ENCODE data around the gene LRCH4.

The LRCH4 gene

DNA sequence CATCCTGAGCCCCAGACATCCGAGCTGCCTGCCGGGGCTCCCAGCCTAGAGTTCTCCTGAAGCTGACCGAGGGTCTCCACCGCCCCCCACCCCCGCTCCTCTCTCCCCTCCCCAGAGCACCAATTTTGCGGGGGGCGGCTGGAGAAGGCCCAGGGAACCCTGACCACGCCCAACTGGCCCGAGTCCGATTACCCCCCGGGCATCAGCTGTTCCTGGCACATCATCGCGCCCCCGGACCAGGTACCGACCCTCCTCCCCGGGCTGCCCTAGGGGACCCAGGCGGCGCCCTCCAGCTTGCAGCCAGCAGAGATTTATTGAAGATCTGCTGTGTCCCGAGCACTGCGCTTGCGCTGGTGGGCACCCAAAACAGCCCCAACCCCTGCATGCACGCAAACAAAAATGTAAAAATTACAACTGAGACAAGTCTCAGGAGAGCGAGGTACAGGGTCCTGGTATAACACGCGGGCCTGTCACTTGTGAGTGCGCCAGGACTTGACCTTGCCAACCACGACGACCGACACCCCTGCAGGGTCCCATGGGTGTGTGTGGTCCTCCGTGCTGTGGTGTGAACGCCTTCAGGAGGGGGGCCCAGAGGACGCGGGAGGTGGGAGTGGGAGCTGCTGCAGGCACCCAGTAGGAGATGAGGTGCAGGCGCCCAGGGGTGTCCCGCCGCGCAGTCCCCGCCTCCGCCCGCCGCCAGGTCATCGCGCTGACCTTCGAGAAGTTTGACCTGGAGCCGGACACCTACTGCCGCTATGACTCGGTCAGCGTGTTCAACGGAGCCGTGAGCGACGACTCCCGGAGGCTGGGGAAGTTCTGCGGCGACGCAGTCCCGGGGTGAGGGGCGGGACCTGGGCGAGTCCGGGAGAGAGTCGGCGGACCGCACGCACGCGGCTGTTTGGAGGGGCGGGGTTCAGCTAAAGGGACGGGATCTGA lies 19.3 kb upstream of the LRCH4 start:
- DNase-seq (ENCODE audit: low read depth in 2 of 2) = no peak

GRCh38 chr7:100604028-100604975 lies 18.4 kb upstream of the LRCH4 start:
- DNase-seq (ENCODE audit: low read depth in 2 of 2) = peak in 1 of 2 donors; percentile 62

GRCh38 chr7:100603726-100604027 lies 17.7 kb upstream of the LRCH4 start:
- no peak for DNase-seq (ENCODE audit: low read depth in 2 of 2)

DNA sequence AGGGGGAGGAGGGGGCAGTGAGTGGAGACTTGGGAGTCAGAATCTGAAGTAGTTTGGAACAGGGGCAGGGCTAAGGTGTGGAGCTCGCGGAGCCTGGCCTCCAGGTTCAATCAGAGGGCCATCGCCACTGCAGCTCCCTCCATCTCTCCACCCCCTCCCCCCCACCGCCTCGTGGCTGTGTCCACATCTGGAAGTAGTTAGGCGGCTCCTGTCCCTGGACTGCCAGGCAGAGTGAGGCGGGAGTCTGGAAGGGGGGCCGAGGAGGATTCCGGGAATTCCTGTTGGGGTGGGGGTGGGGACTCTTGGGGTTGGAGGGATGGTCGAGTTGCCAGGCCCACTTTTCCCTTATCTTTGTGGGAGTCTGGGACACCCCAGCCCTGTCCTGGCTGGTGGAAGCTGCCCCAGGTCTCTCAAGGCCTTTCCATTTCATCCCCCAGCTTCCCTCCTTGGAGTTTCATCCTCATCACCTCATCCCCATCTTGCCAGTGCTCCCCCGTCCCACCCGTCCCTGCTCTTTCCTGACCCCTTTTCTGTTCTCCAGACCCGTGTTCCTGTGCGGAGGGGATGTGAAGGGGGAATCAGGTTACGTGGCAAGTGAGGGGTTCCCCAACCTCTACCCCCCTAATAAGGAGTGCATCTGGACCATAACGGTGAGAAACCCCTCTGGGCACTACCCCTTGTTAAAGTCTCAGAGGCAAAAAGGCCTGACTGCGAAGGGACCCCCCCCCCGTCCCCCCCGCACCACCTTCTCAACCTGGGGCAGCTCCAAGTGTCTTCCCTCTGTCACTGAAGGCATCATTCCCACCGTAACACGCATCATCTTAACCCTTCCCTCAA lies 17.2 kb upstream of the LRCH4 start:
- no peak for DNase-seq (ENCODE audit: low read depth in 2 of 2)

DNA sequence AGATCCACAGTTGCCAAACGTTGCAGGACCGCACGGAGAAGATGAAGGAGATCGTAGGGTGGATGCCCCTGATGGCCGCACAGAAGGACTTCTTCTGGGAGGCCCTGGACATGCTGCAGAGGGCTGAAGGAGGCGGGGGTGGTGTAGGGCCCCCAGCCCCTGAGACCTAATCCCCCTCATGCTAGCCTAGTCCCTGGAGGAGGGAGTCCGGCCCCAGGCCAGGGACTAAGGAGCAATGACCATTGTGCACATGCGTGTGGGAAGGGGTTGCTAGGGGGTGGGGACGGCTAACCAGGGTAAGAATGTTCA lies 14.8 kb upstream of the LRCH4 start:
- DNase-seq (ENCODE audit: low read depth in 2 of 2) = no peak

GRCh38 chr7:100599911-100600729 lies 14.2 kb upstream of the LRCH4 start:
- no peak for DNase-seq (ENCODE audit: low read depth in 2 of 2)

DNA sequence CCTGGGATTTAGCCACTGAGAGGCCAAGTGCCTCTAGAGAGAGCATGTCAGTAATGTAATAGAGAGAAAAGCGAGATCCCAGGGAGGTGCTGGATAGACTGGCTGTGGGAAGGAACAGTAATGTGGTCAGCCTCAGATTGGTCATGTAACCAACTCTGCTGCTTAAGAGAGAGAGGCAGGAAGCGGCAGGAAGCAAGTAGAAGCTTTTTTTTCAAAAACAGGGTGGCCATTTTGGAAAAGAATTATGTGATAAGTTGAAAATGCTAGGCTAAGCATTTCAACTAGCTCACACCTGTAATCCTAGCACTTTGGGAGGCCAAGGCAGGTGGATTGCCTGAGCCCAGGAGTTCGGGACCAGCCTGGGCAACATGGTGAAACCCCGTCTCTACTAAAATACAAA lies 12.5 kb upstream of the LRCH4 start:
- DNase-seq (ENCODE audit: low read depth in 2 of 2) = no peak

GRCh38 chr7:100595188-100595587 lies 9.3 kb upstream of the LRCH4 start:
- DNase-seq (ENCODE audit: low read depth in 2 of 2) = no peak

DNA sequence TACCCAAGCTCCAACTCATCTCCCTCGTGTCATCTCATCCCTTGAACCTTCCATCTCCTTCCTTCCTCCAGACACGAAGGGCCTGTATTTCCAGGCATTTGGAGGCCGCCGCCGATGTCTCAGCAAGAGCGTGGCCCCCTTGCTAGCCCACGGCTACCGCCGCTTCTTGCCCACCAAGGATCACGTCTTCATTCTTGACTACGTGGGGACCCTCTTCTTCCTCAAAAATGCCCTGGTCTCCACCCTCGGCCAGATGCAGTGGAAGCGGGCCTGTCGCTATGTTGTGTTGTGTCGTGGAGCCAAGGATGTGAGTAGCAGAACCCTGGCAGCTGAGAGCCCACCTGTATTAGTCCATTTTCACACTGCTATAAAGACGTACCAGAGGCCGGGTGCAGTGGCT lies 5.7 kb upstream of the LRCH4 start:
- DNase-seq (ENCODE audit: low read depth in 2 of 2) = no peak

DNA sequence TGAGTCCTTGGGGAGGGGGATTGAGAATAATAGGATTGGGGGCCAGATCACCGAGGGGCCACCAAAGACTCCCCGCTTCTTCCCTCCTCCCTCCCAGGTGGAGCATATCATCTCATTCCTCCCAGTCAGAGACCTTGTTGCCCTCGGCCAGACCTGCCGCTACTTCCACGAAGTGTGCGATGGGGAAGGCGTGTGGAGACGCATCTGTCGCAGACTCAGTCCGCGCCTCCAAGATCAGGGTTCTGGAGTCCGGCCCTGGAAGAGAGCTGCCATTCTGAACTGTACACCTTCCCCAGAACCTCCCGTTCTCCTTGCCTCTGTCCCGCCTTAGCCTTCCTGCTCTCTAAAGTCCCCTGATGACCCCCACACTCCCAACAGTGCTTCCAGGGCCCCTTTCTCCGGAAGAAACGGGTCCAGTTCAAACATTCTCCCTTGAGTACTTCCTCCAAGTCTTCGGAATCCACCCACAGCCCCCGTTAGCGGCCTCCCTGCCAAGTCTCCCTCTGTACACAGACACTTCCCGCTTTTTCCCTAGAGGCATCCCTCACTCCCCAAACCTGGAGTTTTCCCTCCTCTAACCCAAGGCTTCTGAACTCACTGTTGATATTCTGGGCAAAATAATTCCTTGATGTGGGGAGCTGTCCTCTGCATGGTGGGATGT lies 4.3 kb upstream of the LRCH4 start:
- DNase-seq (ENCODE audit: low read depth in 2 of 2) = no peak

GRCh38 chr7:100589341-100589947 lies 3.5 kb upstream of the LRCH4 start:
- DNase-seq (ENCODE audit: low read depth in 2 of 2) = no peak

DNA sequence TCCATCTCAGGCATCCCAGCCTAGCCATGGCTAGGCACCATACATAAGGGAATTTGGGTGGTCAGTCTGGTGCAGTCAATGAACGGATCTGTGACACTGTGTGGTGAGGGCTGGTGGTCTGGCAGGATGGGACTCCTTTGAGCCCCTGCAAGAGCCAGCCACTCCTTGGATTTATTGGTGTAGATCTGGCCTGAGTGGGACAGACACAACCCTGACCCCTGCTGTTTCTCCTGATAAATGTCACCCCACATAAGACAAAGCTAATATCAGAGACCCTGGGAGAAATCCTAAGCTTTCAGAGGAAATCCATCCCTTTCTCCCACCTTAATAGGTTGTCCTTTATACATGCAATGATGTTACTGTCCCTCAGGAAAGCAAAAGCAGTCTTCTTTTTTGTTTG lies 2.5 kb upstream of the LRCH4 start:
- DNase-seq (ENCODE audit: low read depth in 2 of 2) = no peak

DNA sequence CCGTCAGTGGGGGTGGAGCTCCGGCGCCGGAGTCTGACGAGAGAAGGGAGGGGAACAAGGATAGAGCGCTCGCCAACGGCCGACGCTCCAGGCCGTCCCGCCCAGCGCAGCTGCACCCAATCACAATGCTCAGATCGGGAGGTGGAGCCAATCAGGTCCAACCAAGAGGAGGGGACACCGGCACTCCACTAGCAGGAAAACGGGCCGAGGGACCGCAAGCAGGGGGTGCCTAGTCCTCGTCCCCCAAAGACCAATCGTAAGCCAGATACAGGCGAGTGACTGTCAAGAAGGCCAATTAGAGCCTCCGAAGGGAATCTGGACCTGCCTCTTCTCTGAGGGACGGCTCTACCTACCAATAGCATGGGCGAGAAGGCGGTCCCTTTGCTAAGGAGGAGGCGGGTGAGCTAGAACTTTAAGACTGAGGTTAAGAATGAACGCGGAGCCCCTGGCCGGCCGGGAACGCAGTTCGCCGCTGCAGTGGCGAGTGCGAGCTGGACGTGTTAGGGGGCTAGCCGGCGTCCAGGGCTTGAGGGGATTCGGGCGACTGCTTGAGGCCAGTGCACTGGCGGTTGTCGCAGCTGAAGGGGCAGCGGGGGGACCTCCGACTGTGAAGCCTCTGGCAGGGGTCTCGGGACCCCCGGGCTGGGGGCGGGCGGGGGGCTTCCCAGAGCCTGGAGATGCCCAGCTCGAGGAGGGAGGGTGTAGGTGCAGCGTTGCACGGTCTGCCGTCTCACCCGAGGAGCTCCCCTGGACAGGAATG lies 517 bp upstream of the LRCH4 start, which contains the start of gene FBXO24:
FBXO24 (plus strand) TSS at position 63 of the 760 bp plus-strand sequence; CDS start at position 361, 298 bp downstream.
- peak; percentile 98 to 99 for DNase-seq (ENCODE audit: low read depth in 2 of 2)

- no peak for DNase-seq (ENCODE audit: low read depth in 2 of 2)
Measured at GRCh38 chr7:100584683-100585510, 1.0 kb downstream of the LRCH4 start.

DNA sequence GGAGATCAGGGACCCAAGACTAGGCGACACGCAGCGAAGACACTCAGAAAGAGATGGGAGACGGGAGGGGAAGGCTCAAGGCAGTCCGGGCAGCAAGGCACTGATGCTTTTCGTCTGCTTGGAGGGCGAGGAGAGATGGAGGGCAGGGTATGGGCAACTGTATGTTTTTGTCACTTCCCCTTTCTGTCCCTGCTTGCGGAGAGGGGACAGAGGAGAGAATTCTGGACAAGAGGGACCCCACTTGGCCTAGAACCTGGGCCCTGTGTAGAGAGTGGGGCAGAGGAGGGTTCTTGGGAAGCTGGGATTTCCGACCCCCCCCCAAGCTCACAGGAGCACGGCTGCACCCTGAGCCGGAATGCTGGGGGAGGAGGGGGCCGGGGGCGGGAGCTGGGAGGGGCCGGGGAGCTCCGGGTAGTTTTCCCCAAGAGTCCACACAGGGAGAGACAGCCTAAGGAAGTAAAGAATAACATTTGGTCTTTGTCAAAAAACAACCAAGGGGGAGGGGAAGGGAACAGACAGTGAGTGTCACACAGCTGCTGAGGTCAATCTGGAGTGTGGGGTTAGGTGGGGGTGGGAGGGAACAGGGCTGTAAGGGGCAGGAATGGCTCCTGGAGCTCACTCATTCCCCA lies 1.8 kb downstream of the LRCH4 start:
- DNase-seq (ENCODE audit: low read depth in 2 of 2) = no peak

DNA sequence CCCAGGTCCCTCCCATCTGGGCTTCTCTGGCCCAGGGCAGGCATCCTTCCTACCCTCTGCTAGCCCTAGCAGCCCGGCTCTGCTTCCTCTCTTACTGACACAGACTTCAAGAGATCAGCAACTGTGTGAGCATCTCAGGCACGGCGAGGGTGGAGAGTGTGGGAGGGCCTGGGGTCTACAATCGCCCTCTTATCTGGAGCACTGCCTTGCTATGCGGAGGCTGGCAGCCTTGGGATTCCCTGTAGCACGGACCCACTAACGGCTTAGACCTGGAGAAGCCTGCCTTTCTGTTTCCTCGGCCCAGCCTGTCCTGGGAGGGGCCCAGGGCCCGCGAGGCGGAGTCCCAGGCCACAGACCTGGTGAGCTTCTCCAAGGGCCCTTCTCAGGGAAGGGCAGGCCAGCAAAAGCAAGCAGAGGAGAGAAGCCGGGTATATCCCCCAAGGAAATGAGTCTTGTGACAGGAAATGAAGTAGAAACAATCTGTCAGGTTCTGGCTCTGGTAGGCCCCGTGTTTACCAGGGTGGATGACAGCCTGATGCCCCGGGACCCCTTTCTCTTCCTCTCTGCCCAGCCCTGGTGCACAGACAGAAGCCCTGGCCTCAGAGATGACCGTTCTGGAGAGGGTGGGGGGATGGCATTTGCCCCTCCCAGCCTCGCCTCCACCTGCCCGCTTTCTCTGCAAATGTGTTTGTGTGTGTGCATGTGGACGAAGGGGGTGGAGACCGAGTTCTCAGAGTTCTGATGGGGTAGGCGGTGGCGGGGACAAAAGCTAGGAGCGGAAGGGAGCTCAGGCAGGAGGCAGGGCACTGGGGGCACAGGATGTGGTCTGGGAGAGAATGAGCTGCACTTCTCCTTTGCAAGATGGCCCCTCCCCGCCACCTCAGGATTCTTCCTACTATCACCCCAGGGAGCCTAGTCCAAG lies 2.5 kb downstream of the LRCH4 start:
- peak; percentile 47 to 64 for DNase-seq (ENCODE audit: low read depth in 2 of 2)

DNA sequence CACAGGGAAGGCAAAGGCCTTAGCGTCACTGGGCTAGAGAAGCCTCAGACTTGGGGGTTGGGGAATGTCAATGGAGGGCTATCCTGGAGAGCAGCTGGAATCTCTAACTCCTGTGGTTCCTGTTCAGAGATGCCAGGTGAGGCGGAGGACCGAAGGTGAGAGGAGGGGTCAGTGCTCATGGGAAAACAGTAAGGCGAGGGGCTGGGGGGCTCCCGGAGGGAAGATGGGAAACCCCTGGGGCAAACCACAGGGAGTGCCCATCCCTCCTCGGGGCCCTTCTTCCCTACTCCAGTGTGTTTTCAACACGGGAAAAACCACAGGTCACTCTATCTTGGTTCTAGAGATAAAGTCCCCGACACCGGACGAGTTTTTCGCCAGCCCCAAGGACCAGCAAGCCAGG lies 3.3 kb downstream of the LRCH4 start:
- no peak for DNase-seq (ENCODE audit: low read depth in 2 of 2)

All from activated CD4-positive, alpha-beta T cell treated with anti-CD3 and anti-CD28 coated beads for 24 hours (primary cell).